Activated naive CD4-positive, alpha-beta T cell treated with anti-CD3 and anti-CD28 coated beads, Interleukin-2, amount 10 ng/mL, durations not matched to agents 7 days and 5 days (primary cell): ENCODE measurements around the gene COL2A1.

Experiments used
- CTCF ChIA-PET: fragments of 350-600 bp; sonication (Branson Sonifier 250); formaldehyde crosslinking; loops from one replicate; lab custom pipeline; 2021; ENCODE audit warnings: antibody characterized with exemption; lab: Charles Lee
- DNase-seq: peaks from one replicate; pipeline ENCODE4 v3.0.0-alpha.2; 2020
- H3K27ac Mint-ChIP-seq: one replicate; pipeline ENCODE4 v1.8.0; 2021; ENCODE audit warnings: mild to moderate bottlenecking, moderate library complexity, mixed read lengths
- H3K27me3 Mint-ChIP-seq: one replicate; pipeline ENCODE4 v1.8.0; 2021; ENCODE audit warnings: mild to moderate bottlenecking, mixed read lengths
- H3K36me3 Mint-ChIP-seq: one replicate; pipeline ENCODE4 v1.8.0; 2021; ENCODE audit warnings: mixed read lengths
- H3K4me1 Mint-ChIP-seq: one replicate; pipeline ENCODE4 v1.8.0; 2021; ENCODE audit warnings: mixed read lengths
- H3K4me3 Mint-ChIP-seq: one replicate; pipeline ENCODE4 v1.8.0; 2021; ENCODE audit warnings: mild to moderate bottlenecking, moderate library complexity, mixed read lengths
- H3K9me3 Mint-ChIP-seq: one replicate; pipeline ENCODE4 v1.8.0; 2021; ENCODE audit warnings: mixed read lengths

The COL2A1 gene

DNA sequence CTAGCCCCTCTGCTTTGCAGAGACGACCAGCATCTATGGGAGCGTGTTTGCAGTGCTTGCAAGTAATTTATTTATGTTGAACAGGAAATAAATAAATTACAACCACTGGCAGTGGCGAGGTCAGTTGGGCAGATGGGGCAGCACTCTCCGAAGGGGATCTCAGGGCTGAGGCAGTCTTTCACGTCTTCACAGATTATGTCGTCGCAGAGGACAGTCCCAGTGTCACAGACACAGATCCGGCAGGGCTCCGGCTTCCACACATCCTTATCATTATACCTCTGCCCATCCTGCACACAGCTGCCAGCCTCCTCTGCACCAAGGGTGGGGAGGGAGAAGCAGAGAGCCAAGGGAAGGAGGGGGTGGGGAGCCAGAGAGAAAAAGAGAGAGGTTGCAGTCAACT lies 4.5 kb downstream of the COL2A1 start:
- no peak for DNase-seq
- Mint-ChIP-seq H3K4me3 (no peak overlapping the region), H3K36me3 (no peaks in the 10 kb centered on the region), H3K27me3 (peaks cover 98% of the 10 kb centered on the region), H3K9me3 (no peaks in the 10 kb centered on the region), H3K4me1 (peaks cover 31% of the 10 kb centered on the region), H3K27ac (no peak overlapping the region)
- CTCF ChIA-PET: interaction anchor here (0.7 kb wide), 1 partner anchor 11 kb away, joined by 3 read pairs; no protein-coding TSS in a partner anchor

DNA sequence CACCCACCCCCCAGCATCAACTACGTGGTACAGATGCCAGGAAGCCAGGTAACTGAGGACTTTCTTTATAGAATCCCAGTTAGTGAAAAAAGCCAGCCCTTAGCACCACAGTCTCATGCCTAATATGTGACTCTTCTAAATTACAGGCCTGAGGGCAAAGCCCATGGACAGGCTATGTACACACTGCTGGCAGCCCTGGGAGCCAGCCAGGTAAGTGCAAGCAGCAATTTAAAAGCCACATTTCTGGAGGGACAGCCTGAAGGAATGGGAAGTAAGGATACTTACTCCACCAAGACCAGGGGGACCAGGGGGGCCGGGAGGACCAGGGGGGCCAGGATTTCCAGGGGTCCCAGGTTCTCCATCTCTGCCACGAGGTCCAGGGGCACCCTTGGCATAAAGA lies 7.0 kb downstream of the COL2A1 start:
- no peak for DNase-seq
- no peaks in the 10 kb centered on the region for H3K36me3 Mint-ChIP-seq
- no peak overlapping the region for H3K4me3 Mint-ChIP-seq
- CTCF ChIA-PET: no interaction called here
- H3K27me3 Mint-ChIP-seq: peaks cover 98% of the 10 kb centered on the region
- no peak overlapping the region for H3K27ac Mint-ChIP-seq
- H3K4me1 Mint-ChIP-seq: peaks cover 15% of the 10 kb centered on the region
- H3K9me3 Mint-ChIP-seq: no peaks in the 10 kb centered on the region

DNA sequence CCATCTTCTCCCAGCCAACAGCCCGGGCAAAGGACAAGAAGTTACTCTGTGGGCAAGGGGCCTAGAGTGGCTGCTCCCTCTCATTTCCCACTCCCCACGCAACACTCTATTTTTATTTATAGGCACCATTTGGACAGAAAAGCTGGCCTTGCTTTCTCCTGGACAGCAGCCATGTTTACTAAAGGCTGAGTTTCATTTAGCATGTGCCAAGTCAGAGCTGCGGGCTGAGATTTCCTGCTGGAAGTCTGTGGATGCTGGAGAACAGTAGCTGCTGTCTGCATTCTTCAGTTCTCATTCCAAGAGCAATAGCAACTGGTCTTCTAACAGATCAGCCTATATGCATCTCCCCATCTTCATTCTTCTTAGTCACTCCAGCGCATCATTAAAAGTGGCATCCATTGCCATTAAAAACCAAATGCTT lies 8.3 kb downstream of the COL2A1 start:
- DNase-seq: no peak
- H3K9me3 Mint-ChIP-seq: no peaks in the 10 kb centered on the region
- H3K36me3 Mint-ChIP-seq: no peaks in the 10 kb centered on the region
- peaks cover 9% of the 10 kb centered on the region for H3K4me1 Mint-ChIP-seq
- CTCF ChIA-PET: no interaction called here
- H3K4me3 Mint-ChIP-seq: no peak overlapping the region
- peaks cover 98% of the 10 kb centered on the region for H3K27me3 Mint-ChIP-seq
- H3K27ac Mint-ChIP-seq: no peak overlapping the region

- DNase-seq: no peak
- Mint-ChIP-seq H3K9me3 (no peaks in the 10 kb centered on the region), H3K27ac (no peak overlapping the region), H3K4me3 (no peak overlapping the region), H3K4me1 (peaks cover 29% of the 10 kb centered on the region), H3K27me3 (peaks cover 98% of the 10 kb centered on the region), H3K36me3 (no peaks in the 10 kb centered on the region)
- CTCF ChIA-PET: no interaction called here
Measured at GRCh38 chr12:47993491-47993890, 10.8 kb downstream of the COL2A1 start.

DNA sequence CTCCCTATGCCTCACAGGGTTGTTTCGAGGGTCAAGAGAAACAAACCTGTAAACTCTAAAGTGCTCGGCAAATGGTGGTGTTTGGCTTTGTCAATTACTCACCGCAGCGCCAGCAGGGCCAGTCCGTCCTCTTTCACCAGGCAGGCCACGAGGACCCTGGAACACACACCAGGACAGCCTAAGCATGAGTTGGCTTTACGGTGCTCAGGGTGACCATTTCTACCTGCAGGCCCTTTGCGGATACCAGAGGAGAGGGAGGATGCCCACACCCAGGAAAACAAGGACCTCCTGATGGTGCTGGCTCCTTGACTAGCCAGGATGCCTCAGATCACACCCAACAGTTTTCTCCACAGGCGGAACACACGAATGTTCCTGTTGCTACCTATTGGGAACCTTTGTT lies 11.5 kb downstream of the COL2A1 start:
- Mint-ChIP-seq H3K36me3 (no peaks in the 10 kb centered on the region), H3K4me3 (no peak overlapping the region), H3K4me1 (peaks cover 29% of the 10 kb centered on the region), H3K9me3 (no peaks in the 10 kb centered on the region), H3K27me3 (peaks cover 98% of the 10 kb centered on the region), H3K27ac (no peak overlapping the region)
- CTCF ChIA-PET: no interaction called here
- DNase-seq: no peak

DNA sequence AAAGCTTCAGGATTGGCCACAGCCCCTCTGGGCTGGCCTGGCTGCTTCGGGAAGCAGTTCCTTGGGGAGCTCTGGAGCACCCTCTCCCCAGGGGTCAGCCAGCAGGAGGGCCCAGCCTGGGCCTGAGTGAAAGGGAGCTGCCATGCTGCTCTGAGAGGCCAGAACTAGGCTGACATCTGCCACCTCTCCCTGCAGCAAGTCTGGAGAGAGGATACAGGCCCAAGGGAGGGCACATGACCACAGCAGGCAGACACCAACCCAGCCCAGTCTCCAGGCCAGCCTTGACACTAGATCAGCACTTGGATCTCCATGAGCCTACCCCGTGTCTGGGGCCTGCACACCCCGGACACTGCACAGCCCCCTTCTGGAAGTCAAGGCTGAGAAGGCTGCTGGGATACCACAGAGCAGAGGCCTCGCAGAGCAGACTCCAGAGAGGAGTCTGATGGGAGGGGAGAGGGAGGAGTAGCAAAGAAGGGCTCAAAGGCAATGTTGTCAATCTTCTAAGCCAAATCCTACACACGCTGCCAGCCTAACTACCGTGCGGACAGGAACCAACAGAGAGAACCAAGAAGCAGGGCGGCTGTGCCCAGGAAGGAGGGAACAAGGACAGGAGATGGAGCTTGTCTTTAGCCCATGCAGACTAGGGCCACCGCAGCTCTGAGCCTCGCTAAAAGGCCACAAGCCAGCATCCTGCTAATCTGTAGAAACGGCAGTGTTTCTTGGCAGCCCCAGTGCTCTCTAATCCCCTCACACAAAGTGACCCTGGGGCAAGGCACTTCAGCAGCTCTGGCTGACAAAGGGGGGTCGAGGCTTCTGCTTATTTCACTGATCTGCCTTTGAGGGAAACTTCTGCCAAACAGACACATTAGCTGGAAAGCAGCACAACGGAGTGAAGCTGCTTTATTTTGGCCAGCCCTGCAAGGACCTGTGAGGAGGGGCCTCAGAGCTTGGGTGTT lies 12.9 kb downstream of the COL2A1 start:
- Mint-ChIP-seq H3K9me3 (no peaks in the 10 kb centered on the region), H3K36me3 (no peaks in the 10 kb centered on the region), H3K4me3 (no peak overlapping the region), H3K27me3 (peaks cover 100% of the 10 kb centered on the region), H3K27ac (no peak overlapping the region), H3K4me1 (peaks cover 29% of the 10 kb centered on the region)
- CTCF ChIA-PET: interaction anchor here (1.1 to 2.2 kb wide), 2 partner anchors 16 to 29 kb away, joined by 3 to 15 read pairs; partner anchors contain the start of gene TMEM106C
- DNase-seq: no peak

DNA sequence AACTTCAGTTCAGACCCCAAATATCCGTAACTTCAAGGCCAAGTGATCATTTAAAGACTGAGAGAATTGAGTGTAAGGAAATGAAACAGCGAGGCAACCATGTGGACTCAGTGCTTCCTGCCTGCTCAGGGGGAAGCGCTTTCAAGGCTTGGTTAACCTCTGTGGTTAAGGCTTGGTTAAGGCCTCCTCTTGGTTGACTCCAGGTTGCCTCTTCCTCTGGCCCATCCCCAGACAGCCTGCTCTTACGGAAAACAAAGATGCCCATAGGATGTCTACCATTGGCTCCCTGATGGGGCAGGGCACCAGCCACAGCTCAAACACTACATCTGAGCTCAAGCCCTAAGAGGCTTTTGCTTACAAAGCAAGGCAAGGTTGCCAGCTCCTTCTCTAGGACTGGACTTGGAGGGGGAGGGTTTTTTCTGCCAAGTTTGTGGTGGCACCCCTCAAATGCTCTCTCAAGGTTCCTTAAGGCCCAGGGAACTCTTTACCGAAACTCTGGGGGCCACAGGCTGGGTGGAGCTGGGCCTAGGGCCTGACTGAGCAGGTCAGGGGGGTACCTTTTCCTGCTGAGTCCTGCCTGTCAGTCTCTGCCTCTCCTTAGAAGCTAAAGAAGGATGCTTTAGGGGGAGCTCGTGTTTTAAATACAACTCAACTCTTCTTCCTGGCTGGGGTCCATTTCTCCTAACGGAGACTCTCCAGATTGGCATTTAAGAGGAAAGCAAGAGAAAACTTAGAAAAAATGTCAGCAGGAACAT lies 13.7 kb downstream of the COL2A1 start:
- Mint-ChIP-seq H3K4me3 (no peak overlapping the region), H3K9me3 (no peaks in the 10 kb centered on the region), H3K27ac (peak overlapping the region; percentile 63), H3K4me1 (peaks cover 29% of the 10 kb centered on the region), H3K27me3 (peaks cover 100% of the 10 kb centered on the region), H3K36me3 (no peaks in the 10 kb centered on the region)
- CTCF ChIA-PET: interaction anchor here (2.2 kb wide), 1 partner anchor 28 kb away, joined by 15 read pairs; the partner anchor contains the start of gene TMEM106C
- peak; percentile 83 for DNase-seq

GRCh38 chr12:47989666-47990065 lies 14.6 kb downstream of the COL2A1 start:
- CTCF ChIA-PET: no interaction called here
- Mint-ChIP-seq H3K27me3 (peaks cover 100% of the 10 kb centered on the region), H3K4me1 (peaks cover 29% of the 10 kb centered on the region), H3K4me3 (no peak overlapping the region), H3K27ac (no peak overlapping the region), H3K36me3 (no peaks in the 10 kb centered on the region), H3K9me3 (no peaks in the 10 kb centered on the region)
- DNase-seq: no peak

- Mint-ChIP-seq H3K4me1 (peaks cover 29% of the 10 kb centered on the region), H3K27me3 (peaks cover 100% of the 10 kb centered on the region), H3K4me3 (no peak overlapping the region), H3K9me3 (no peaks in the 10 kb centered on the region), H3K36me3 (no peaks in the 10 kb centered on the region), H3K27ac (no peak overlapping the region)
- CTCF ChIA-PET: no interaction called here
- no peak for DNase-seq
Measured at GRCh38 chr12:47989023-47989417, 15.3 kb downstream of the COL2A1 start.

DNA sequence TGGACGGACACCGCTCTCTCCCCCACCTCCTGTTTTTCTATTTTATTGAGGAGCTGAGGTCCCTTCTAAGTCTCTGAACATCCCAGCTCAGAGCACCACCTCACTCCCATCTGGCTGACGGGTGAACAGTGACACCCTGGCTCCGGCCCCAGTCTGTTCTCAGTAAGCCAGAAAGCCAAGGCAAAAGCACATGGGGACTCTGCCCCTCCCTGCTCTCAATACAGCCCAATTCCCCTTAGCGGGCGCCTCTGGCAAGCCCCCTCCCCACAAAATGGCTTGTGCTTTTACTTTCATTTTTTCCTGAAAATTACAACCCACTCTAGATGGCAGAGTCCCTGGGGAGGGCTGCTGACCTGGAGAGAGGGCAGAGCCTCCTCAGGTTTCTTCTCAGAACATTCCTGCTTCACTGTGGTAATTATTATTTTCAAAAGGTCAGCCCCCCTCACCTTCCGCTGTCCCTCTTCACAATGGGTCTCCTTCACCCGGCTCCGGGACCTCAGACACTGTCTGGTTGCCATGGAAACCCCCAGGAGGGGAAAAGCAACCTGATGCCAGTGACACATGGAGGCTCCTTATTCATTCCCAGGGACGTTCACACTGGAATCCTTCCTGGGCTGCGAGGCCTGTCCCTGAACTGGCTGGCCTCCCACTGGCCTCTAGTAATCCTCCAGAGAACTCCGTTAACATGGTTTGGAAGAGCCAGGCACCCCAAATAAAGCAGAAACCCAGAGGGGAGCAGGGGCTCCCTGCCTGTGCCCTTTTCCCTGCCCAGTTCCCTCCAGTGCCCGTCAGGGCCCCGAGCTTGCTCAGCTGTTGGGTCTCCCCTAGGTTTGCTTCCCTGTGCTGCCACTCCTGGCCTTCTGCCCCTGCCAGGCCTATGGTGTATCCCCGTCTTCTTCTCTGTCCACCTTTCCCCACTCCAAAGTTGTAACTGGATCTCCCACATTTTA lies 15.9 kb downstream of the COL2A1 start:
- no peak for DNase-seq
- Mint-ChIP-seq H3K27ac (no peak overlapping the region), H3K4me3 (no peak overlapping the region), H3K9me3 (no peaks in the 10 kb centered on the region), H3K27me3 (peaks cover 100% of the 10 kb centered on the region), H3K4me1 (peaks cover 29% of the 10 kb centered on the region), H3K36me3 (no peaks in the 10 kb centered on the region)
- CTCF ChIA-PET: interaction anchor here (1.7 kb wide), 1 partner anchor 178 kb away, joined by 4 read pairs; no protein-coding TSS in a partner anchor

- Mint-ChIP-seq H3K9me3 (no peaks in the 10 kb centered on the region), H3K27me3 (peaks cover 100% of the 10 kb centered on the region), H3K4me3 (no peak overlapping the region)
Measured at GRCh38 chr12:47987411-47988072, 16.7 kb downstream of the COL2A1 start.

DNA sequence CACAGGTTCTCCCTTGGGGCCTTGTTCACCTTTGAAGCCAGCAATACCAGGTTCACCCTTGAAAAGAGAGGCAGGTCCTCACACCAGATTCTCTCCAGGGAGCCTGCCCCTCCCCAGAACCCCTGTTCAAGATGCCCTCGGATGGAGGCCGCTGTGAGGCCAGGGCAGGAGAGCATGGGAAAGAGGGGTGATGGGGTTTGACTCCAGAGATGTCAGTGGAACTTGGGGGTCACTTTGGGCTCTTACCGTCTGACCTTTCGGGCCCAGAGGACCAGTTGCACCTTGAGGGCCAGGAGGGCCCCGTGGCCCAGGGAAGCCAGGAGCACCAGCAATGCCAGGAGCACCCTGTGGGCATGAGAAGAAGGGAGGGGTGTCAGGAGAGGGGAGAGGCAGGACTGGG lies 17.4 kb downstream of the COL2A1 start:
- Mint-ChIP-seq H3K4me1 (peaks cover 26% of the 10 kb centered on the region), H3K27me3 (peaks cover 100% of the 10 kb centered on the region), H3K27ac (no peak overlapping the region), H3K36me3 (no peaks in the 10 kb centered on the region), H3K4me3 (no peak overlapping the region), H3K9me3 (no peaks in the 10 kb centered on the region)
- DNase-seq: no peak
- CTCF ChIA-PET: no interaction called here

More at GRCh38 chr12:47987411-47988072, 16.7 kb downstream of the COL2A1 start:
- no peak for DNase-seq
- no peak overlapping the region for H3K27ac Mint-ChIP-seq
- H3K4me1 Mint-ChIP-seq: peaks cover 29% of the 10 kb centered on the region
- CTCF ChIA-PET: interaction anchor here (1.7 kb wide), 1 partner anchor 179 kb away, joined by 4 read pairs; no protein-coding TSS in a partner anchor
- no peaks in the 10 kb centered on the region for H3K36me3 Mint-ChIP-seq

GRCh38 chr12:47986291-47986660 lies 18.0 kb downstream of the COL2A1 start:
- Mint-ChIP-seq H3K9me3 (no peaks in the 10 kb centered on the region), H3K4me3 (no peak overlapping the region), H3K27ac (no peak overlapping the region), H3K36me3 (no peaks in the 10 kb centered on the region), H3K27me3 (peaks cover 100% of the 10 kb centered on the region), H3K4me1 (peaks cover 25% of the 10 kb centered on the region)
- CTCF ChIA-PET: no interaction called here
- DNase-seq: no peak
